ENCODE data around the gene SLC39A9. TPM values are rescaled to one million over a fixed set of nuclear protein-coding genes. Genes with fewer than 3 reads are reported as not detected.
A peak's percentile ranks its signal among the peaks of the same experiment; 100 is the strongest.

The SLC39A9 gene
- total RNA-seq = 100 to 1,000 TPM in 1 of 4 donors, 10 to 100 TPM in 3; 64.9 to 101 (median 81.3) TPM

DNA sequence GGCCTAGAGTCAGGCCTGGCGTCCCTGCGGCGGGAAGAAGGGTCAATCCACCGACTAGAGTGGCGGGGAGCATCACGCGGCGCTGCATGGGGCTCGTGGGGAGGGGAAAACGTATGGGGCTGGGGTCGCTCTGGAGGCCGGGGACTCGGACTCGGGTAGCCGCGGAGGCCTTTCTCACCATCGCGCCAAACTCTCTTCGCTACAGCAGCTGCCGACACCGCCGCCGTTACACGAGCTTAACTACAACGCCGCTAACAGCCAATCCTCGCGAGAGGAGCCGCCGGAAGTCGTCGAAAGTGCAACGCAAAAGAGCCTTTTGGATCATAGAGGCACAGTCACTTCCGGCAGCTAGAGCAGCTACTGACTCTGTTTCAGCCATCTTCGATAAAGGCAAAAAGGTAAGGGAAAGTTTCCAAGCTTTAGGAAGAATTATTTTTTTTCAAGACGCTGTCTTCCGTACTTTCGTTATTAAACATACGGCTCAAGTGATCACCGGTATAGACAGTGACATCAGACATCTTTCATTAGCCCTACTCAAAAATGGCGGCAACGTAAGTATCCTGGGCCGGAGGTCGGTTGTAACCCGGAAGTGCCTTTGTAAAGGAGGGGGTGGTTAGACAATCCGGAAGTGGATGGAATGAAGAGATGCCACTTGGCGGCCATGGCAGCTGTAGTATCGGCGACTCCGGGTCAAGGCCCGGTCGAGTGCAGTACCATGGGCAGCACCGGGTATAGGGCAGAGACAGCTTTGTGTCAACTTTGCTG is at the start of gene SLC39A9, which contains the start of gene ERH:
Gene SLC39A9, plus strand, starts transcription at position 640 of the 765 bp plus-strand sequence. CDS start 678 bp downstream, outside the sequence.
Gene ERH, minus strand, starts transcription at position 247 of the 765 bp plus-strand sequence. Its CDS starts 66 bp downstream, at position 181.
- Histone ChIP-seq H3K4me1 (peaks cover 38 to 40% of the 10 kb centered on the region in 2 donors), H3K9me3 (no peaks in the 10 kb centered on the region), H3K27ac (peak within 1 kb of the TSS; percentile 69 to 84 (median 84)), H3K4me3 (replicated peaks in 1 of 3) (peak within 1 kb of the TSS; percentile 69 to 98 (median 96)), H3K36me3 (peaks cover 16 to 18% of the 10 kb centered on the region in 2 donors), H3K27me3 (no peaks in the 10 kb centered on the region)
- WGBS, 2 donors = 0% methylated on average over 24 to 38 of the region's 53 CpGs
- TF ChIP-seq POLR2A (IDR thresholded peaks at IDR 0.05) (peak in 1 of 2 donors; percentile 65), CTCF (IDR thresholded peaks at IDR 0.05) (peak in 1 of 6 experiments; percentile 3)
- intact Hi-C loops (cut with DNase I) = loop anchor here (10.0 kb wide), 1 partner anchor 367 kb away; the partner anchor contains the start of gene SRSF5
- peak; percentile 96 for DNase-seq

DNA sequence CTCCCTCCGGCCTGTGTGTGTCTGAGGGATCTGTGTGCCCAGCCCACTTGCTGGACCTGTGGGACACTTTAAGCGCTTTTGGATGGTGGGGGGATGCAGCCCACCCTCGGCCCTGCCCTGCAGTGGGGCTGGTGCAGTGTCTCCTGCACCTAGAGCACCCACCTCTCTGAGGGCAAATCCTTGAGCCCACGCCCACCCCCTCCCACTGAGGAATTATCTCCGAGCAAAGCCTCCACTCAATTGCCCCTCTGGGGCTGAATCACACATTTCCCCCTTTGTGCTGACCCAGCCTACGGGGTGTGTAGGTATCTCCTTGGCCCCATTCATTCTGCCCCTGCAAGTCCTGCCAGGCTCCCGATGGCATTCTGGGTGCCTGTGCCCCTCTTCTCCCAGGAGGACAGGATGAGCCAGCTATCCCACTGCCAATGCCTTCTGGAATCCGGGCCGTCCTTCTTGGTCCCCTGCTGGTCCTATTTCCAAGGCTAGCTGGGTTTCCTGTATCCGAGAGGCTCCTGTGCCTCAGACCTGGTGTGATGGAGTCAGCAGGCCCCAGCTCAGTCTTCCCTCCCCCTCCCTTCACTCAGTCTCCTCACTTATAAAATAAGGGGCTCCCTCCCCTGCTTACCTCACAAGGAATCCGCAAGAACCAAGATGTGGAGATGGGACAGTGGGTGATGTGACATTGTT is 49.3 kb upstream of the SLC39A9 start:
- H3K27ac ChIP-seq = no peak overlapping the region
- no peak for DNase-seq
- no peaks in the 10 kb centered on the region for H3K36me3 ChIP-seq
- no peak overlapping the region for H3K4me3 ChIP-seq (replicated peaks in 1 of 3)
- intact Hi-C loops (cut with DNase I) = no loop called here
- TF ChIP-seq POLR2A (IDR thresholded peaks at IDR 0.05) (no peak), CTCF (IDR thresholded peaks at IDR 0.05) (no peak)
- no peaks in the 10 kb centered on the region for H3K9me3 ChIP-seq
- H3K27me3 ChIP-seq = no peaks in the 10 kb centered on the region
- peaks cover 0 to 3% of the 10 kb centered on the region in 2 donors for H3K4me1 ChIP-seq
- 86 to 96% methylated on average over 4 to 11 of the region's 11 CpGs for WGBS, 2 donors

DNA sequence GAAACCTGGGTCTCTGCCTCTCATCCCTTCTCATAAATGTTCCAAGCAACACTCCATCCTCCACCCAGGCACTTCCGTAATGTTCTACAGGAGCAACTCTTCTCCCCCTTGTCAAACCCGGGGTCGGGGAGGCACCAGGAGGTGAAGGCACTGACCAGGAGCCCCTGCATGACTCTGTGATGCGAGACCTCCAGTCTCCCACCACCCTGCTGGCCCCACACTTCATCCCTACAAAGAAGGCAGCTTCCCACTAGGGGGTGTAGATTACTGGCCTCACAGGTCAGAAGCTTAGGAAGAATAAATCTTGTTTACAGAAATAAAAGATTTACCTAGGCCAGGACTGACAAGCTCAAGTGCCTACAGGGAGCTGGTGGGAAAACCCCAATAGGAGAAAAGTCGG is 47.6 kb upstream of the SLC39A9 start:
- Histone ChIP-seq H3K36me3 (no peaks in the 10 kb centered on the region), H3K27me3 (no peaks in the 10 kb centered on the region), H3K9me3 (no peaks in the 10 kb centered on the region), H3K4me1 (peaks cover 4 to 18% of the 10 kb centered on the region in 2 donors), H3K4me3 (replicated peaks in 1 of 3) (no peak overlapping the region), H3K27ac (no peak overlapping the region)
- no peak for DNase-seq
- 78 to 89% methylated on average over 5 of the region's 5 CpGs for WGBS, 2 donors
- intact Hi-C loops (cut with DNase I) = no loop called here
- TF ChIP-seq POLR2A (IDR thresholded peaks at IDR 0.05) (no peak), CTCF (IDR thresholded peaks at IDR 0.05) (no peak)

DNA sequence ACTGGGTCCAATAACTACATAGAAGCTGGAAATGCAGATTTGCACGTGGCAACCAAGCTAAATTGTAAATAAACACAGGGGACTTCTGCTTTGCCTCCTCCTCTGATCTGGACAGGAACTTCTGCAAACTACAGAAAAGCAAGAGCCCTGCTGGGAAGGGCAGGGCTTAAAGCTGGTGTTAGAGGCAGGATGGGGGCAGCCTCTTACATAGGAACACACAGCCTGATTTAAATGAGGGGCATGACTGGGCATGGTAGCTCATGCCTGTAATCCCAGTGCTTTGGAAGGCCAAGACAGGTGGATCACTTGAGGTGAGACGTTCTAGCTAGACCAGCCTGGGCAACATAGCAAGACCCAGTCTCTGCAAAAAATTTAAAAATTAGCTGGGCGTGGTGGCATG is 47.1 kb upstream of the SLC39A9 start:
- Histone ChIP-seq H3K4me3 (replicated peaks in 1 of 3) (no peak overlapping the region), H3K9me3 (no peaks in the 10 kb centered on the region), H3K27me3 (no peaks in the 10 kb centered on the region), H3K27ac (no peak overlapping the region), H3K4me1 (peaks cover 9 to 23% of the 10 kb centered on the region in 2 donors), H3K36me3 (no peaks in the 10 kb centered on the region)
- no peak for DNase-seq
- TF ChIP-seq CTCF (IDR thresholded peaks at IDR 0.05) (no peak), POLR2A (IDR thresholded peaks at IDR 0.05) (no peak)
- intact Hi-C loops (cut with DNase I) = no loop called here
- 73 to 82% methylated on average over 3 of the region's 3 CpGs for WGBS, 2 donors
